ENCODE data around the gene NFRKB. TPM values are rescaled to one million over a fixed set of nuclear protein-coding genes. Genes with fewer than 3 reads are reported as not detected.
A peak's percentile ranks its signal among the peaks of the same experiment; 100 is the strongest.

The NFRKB gene
- total and polyA plus RNA-seq, 4 donors = 8.1 to 31.9 (median 17.5) TPM

DNA sequence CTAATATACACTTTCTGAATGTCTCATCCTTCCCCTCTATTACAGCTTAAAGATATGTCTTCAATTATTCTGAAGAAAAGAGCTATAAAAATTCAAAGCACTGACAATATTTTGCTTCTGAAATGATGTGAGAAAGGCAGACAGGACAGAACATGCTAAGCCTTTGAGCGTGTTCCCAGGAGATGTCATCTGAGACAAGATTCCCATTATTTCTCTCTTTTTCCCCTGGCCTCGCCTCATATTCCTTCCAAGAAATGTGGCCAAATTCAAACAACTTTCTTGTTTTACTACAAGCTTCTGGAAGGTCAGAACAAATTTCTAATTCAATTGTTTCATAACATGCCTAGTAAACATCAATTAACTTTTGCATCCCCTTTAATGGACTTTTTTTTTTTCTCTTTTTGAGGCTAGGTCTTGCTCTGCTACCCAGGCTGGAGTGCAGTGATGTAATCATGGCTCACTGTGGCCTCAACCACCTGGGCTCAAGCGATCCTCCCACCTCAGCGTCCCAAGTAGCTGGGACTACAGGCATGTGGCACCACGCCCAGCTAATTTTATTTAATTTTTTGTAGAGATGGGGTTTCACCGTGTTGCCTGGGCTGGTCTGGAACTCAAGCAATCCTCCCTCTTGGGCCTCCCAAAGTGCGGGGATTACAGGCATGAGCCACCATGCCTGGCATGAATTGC is 37.1 kb upstream of the NFRKB start:
- DNase-seq (no peak), ATAC-seq (ENCODE audit: insufficient read depth, low FRiP score) (no peak)
- no peak overlapping the region for H3K4me3 ChIP-seq
- peaks cover 0 to 14% (median 11%) of the 10 kb centered on the region in 4 donors for H3K36me3 ChIP-seq (ENCODE audit: control insufficient read depth in 4 of 4, insufficient read depth in 4 of 4, low read length in 4 of 4)
- TF ChIP-seq, protein P1, sequence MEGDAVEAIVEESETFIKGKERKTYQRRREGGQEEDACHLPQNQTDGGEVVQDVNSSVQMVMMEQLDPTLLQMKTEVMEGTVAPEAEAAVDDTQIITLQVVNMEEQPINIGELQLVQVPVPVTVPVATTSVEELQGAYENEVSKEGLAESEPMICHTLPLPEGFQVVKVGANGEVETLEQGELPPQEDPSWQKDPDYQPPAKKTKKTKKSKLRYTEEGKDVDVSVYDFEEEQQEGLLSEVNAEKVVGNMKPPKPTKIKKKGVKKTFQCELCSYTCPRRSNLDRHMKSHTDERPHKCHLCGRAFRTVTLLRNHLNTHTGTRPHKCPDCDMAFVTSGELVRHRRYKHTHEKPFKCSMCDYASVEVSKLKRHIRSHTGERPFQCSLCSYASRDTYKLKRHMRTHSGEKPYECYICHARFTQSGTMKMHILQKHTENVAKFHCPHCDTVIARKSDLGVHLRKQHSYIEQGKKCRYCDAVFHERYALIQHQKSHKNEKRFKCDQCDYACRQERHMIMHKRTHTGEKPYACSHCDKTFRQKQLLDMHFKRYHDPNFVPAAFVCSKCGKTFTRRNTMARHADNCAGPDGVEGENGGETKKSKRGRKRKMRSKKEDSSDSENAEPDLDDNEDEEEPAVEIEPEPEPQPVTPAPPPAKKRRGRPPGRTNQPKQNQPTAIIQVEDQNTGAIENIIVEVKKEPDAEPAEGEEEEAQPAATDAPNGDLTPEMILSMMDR (IDR thresholded peaks at IDR 0.05; ENCODE audit: control extremely low read depth, extremely low read depth) = no peak
- no peak overlapping the region for H3K27ac ChIP-seq (ENCODE audit: low read depth in 1 of 2, low read length in 1 of 2)
- WGBS, 2 donors = 89 to 93% methylated on average over 7 of the region's 7 CpGs
- no peaks in the 10 kb centered on the region for H3K4me1 ChIP-seq (ENCODE audit: control insufficient read depth in 5 of 5, insufficient read depth in 5 of 5, low read length in 5 of 5)
- H3K9me3 ChIP-seq (ENCODE audit: control insufficient read depth in 4 of 4, insufficient read depth in 3 of 4, low read length in 3 of 4) = no peaks in the 10 kb centered on the region
- H3K27me3 ChIP-seq (ENCODE audit: control insufficient read depth in 3 of 3, insufficient read depth in 3 of 3, low read length in 2 of 3) = no peaks in the 10 kb centered on the region
- H3K9ac ChIP-seq (ENCODE audit: insufficient read depth in 1 of 2, low read length in 2 of 2) = no peak overlapping the region

DNA sequence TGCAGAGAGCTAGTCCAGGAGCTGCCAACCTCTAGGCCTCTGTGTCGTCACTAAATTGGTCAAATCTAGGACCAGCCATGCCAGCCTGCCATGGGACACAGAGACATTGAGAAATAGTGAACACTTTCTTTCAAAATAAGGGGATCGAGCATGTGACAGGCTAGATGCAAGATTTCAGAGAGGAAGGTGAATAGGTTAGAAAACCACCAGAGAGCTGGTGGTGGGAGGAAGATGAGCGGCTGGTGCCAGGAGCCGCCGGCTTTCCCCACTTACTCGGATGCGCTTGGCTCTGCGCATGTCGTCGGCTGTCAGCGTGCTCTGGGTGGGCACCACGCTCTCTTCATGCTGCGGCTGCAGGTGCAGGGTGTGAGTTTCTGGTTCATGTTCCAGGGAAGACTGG is 35.4 kb upstream of the NFRKB start:
- Histone ChIP-seq H3K27me3 (ENCODE audit: control insufficient read depth in 3 of 3, insufficient read depth in 3 of 3, low read length in 2 of 3) (no peaks in the 10 kb centered on the region), H3K9me3 (ENCODE audit: control insufficient read depth in 4 of 4, insufficient read depth in 3 of 4, low read length in 3 of 4) (no peaks in the 10 kb centered on the region), H3K36me3 (ENCODE audit: control insufficient read depth in 4 of 4, insufficient read depth in 4 of 4, low read length in 4 of 4) (peaks cover 0 to 14% (median 9%) of the 10 kb centered on the region in 4 donors), H3K9ac (ENCODE audit: insufficient read depth in 1 of 2, low read length in 2 of 2) (no peak overlapping the region), H3K4me1 (ENCODE audit: control insufficient read depth in 5 of 5, insufficient read depth in 5 of 5, low read length in 5 of 5) (no peaks in the 10 kb centered on the region), H3K27ac (ENCODE audit: low read depth in 1 of 2, low read length in 1 of 2) (no peak overlapping the region), H3K4me3 (no peak overlapping the region)
- DNase-seq (no peak), ATAC-seq (ENCODE audit: insufficient read depth, low FRiP score) (peak; percentile 34)
- WGBS, 2 donors = 57 to 76% methylated on average over 13 of the region's 13 CpGs
- TF ChIP-seq, protein P1 (IDR thresholded peaks at IDR 0.05; ENCODE audit: control extremely low read depth, extremely low read depth) = no peak

DNA sequence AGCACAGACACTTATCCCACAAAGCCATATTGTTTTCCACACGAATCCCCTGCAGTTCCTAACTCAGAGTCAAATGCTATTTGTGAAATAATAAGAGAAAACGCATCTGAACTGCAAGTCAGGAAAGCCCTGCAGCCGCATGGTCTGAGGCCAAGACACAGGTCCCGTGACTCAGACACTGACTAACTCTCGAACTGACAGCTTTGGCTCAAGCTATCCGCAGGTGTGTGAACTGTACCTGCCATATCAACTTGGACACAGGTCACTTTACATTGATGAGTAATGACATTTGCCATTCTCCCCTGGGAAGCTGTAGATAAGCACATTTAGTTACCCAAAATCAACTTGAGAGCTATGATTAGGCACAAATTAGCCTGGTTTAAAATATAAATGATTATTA is 34.9 kb upstream of the NFRKB start:
- H3K4me3 ChIP-seq = no peak overlapping the region
- no peaks in the 10 kb centered on the region for H3K9me3 ChIP-seq (ENCODE audit: control insufficient read depth in 4 of 4, insufficient read depth in 3 of 4, low read length in 3 of 4)
- ATAC-seq (ENCODE audit: insufficient read depth, low FRiP score) = no peak
- no peak overlapping the region for H3K27ac ChIP-seq (ENCODE audit: low read depth in 1 of 2, low read length in 1 of 2)
- peaks cover 0 to 14% (median 9%) of the 10 kb centered on the region in 4 donors for H3K36me3 ChIP-seq (ENCODE audit: control insufficient read depth in 4 of 4, insufficient read depth in 4 of 4, low read length in 4 of 4)
- TF ChIP-seq, protein P1 (IDR thresholded peaks at IDR 0.05; ENCODE audit: control extremely low read depth, extremely low read depth) = no peak
- H3K4me1 ChIP-seq (ENCODE audit: control insufficient read depth in 5 of 5, insufficient read depth in 5 of 5, low read length in 5 of 5) = no peaks in the 10 kb centered on the region
- no peak overlapping the region for H3K9ac ChIP-seq (ENCODE audit: insufficient read depth in 1 of 2, low read length in 2 of 2)
- H3K27me3 ChIP-seq (ENCODE audit: control insufficient read depth in 3 of 3, insufficient read depth in 3 of 3, low read length in 2 of 3) = no peaks in the 10 kb centered on the region
- 59 to 84% methylated on average over 6 of the region's 6 CpGs for WGBS, 2 donors
- DNase-seq = no peak

DNA sequence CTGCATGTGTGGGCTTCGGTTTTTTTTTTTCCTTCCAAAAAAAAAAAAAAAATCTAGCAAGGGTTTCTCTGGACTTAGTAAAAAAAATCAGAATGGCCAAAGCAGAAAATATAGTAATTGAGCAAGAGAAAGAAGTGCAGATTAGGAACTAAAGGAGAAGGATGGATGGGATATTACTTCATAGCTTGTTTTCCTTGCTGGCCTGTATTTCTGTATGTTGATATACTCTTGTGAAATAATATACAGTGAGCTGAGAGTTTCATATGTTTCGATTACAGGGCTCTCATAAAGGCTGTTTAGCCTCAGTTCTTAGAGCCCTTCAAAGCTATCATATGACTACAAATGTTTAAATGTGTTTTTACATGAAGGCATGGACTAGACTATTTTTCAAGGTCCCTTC is 34.3 kb upstream of the NFRKB start:
- Histone ChIP-seq H3K4me3 (no peak overlapping the region), H3K9ac (ENCODE audit: insufficient read depth in 1 of 2, low read length in 2 of 2) (no peak overlapping the region)

More for the DNA sequence above, 34.3 kb upstream of the NFRKB start:
- Histone ChIP-seq H3K27me3 (ENCODE audit: control insufficient read depth in 3 of 3, insufficient read depth in 3 of 3, low read length in 2 of 3) (no peaks in the 10 kb centered on the region), H3K36me3 (ENCODE audit: control insufficient read depth in 4 of 4, insufficient read depth in 4 of 4, low read length in 4 of 4) (peaks cover 0 to 14% (median 12%) of the 10 kb centered on the region in 4 donors), H3K4me1 (ENCODE audit: control insufficient read depth in 5 of 5, insufficient read depth in 5 of 5, low read length in 5 of 5) (no peaks in the 10 kb centered on the region), H3K27ac (ENCODE audit: low read depth in 1 of 2, low read length in 1 of 2) (no peak overlapping the region), H3K9me3 (ENCODE audit: control insufficient read depth in 4 of 4, insufficient read depth in 3 of 4, low read length in 3 of 4) (no peaks in the 10 kb centered on the region)
- ATAC-seq (ENCODE audit: insufficient read depth, low FRiP score) (no peak), DNase-seq (peak in 1 of 3 donors; percentile 27)
- WGBS, 2 donors = 54 to 78% methylated on average over 2 of the region's 2 CpGs
- TF ChIP-seq, protein P1 (IDR thresholded peaks at IDR 0.05; ENCODE audit: control extremely low read depth, extremely low read depth) = no peak
